HepG2 (cell line): ENCODE data around the gene TM9SF2. TPM values are rescaled to one million over a fixed set of nuclear protein-coding genes. Genes with fewer than 3 reads are reported as not detected.

Experiments used
- AKAP8 ChIP-seq: sonication (generic); formaldehyde crosslinking; IDR thresholded peaks from 2 replicates; pipeline ENCODE4 v1.5.1; 2020; ENCODE audit warnings: mild to moderate bottlenecking, missing genetic modification reagents
- ARNTL ChIP-seq: sonication (generic); formaldehyde crosslinking; IDR thresholded peaks from 2 replicates; pipeline ENCODE4 v1.4.0; 2020; ENCODE audit warnings: mild to moderate bottlenecking, missing genetic modification reagents
- HMGXB4 ChIP-seq, 2 experiments: sonication (generic) in 1 of 2; formaldehyde crosslinking in 1 of 2; IDR thresholded peaks; 2 replicates each; pipeline versions ENCODE4 v1.4.0 to v1.6.1; 2018 to 2020; ENCODE audit warnings: missing genetic modification reagents in 2 of 2, borderline replicate concordance in 1 of 2, low read depth in 1 of 2, mild to moderate bottlenecking in 1 of 2, missing biosample characterization in 1 of 2
- KLF15 ChIP-seq: sonication (generic); formaldehyde crosslinking; IDR thresholded peaks from 2 replicates; pipeline ENCODE4 v1.8.1; 2023; ENCODE audit warnings: borderline replicate concordance, mild to moderate bottlenecking, inconsistent platforms, missing genetic modification reagents, mixed read lengths
- MAX ChIP-seq: IDR thresholded peaks from 2 replicates; pipeline ENCODE4 v1.6.1; 2012; ENCODE audit warnings: inconsistent platforms
- MZF1 ChIP-seq: sonication (generic); formaldehyde crosslinking; IDR thresholded peaks from 2 replicates; pipeline ENCODE4 v1.8.1; 2023; ENCODE audit warnings: mild to moderate bottlenecking, missing genetic modification reagents, borderline replicate concordance
- SKI ChIP-seq: fragments of 450-650 bp; IDR thresholded peaks from one replicate; pipeline ENCODE4 v1.6.1; 2018; ENCODE audit warnings: mild to moderate bottlenecking; ENCODE audit not compliant: partially characterized antibody
- THAP8 ChIP-seq: sonication (generic); formaldehyde crosslinking; IDR thresholded peaks from 2 replicates; pipeline ENCODE4 v1.5.1; 2020; ENCODE audit warnings: missing genetic modification reagents, mild to moderate bottlenecking, borderline replicate concordance
- ZBED4 ChIP-seq: sonication (generic); formaldehyde crosslinking; IDR thresholded peaks from 2 replicates; pipeline ENCODE4 v1.4.0; 2020; ENCODE audit warnings: missing genetic modification reagents, borderline replicate concordance
- ZNF234 ChIP-seq: sonication (generic); formaldehyde crosslinking; conservative IDR thresholded peaks from 2 replicates; pipeline ENCODE4 v1.5.1; 2020; ENCODE audit warnings: mild to moderate bottlenecking, missing genetic modification reagents
- ZNF274 ChIP-seq: sonication (generic); formaldehyde crosslinking; IDR thresholded peaks from 2 replicates; pipeline ENCODE4 v1.5.1; 2020; ENCODE audit warnings: mild to moderate bottlenecking, missing genetic modification reagents
- ZNF282 ChIP-seq: fragments of 450-650 bp; IDR thresholded peaks from 2 replicates; pipeline ENCODE4 v1.6.1; 2018; ENCODE audit not compliant: partially characterized antibody
- ZNF451 ChIP-seq: sonication (generic); formaldehyde crosslinking; IDR thresholded peaks from 2 replicates; pipeline ENCODE4 v1.5.0; 2020; ENCODE audit warnings: mild to moderate bottlenecking, missing genetic modification reagents
- ZNF770 ChIP-seq: sonication (generic); formaldehyde crosslinking; IDR thresholded peaks from 2 replicates; pipeline ENCODE4 v1.5.0; 2020; ENCODE audit warnings: mild to moderate bottlenecking, missing genetic modification reagents
- polyA plus RNA-seq, 8 experiments: library from polyadenylated mRNA; depleted of rRNA in 3 of 8; stranded (reverse) in 7 of 8; unstranded in 1 of 8; fragments of >200 nt; fragmentation: Illumina TruSeq in 4 of 8; extraction: Trizol in 4 of 8; gene quantifications; 2 replicates each; pipeline versions ENCODE4 v1.2.1 to v1.2.3, GENCODE V29; 2011 to 2016; ENCODE audit warnings: low read depth in 4 of 8, missing spikeins in 1 of 8, mixed read lengths in 1 of 8; ENCODE audit not compliant: insufficient read depth in 1 of 8
- total RNA-seq, 5 experiments: library from RNA; depleted of rRNA; stranded (reverse); fragments of >200 nt; fragmentation: Illumina TruSeq; extraction: Trizol; gene quantifications; 2 replicates each; pipeline ENCODE4 v1.2.3, GENCODE V29; 2016; ENCODE audit warnings: low read depth in 1 of 5

TM9SF2 gene
- total and polyA plus RNA-seq, 2 of the 13 experiments (the other 11 are each of a cell fraction or from before 2014, with no cell fraction given) = 94.1 to 123 TPM

- TF ChIP-seq THAP8 = no peak; the same call in 1 of the 2 replicates
- TF ChIP-seq ZNF770 = peak; percentile 62; the same call in 1 of the 2 replicates
- peak; percentile 14; the same call in 1 of the 2 replicates for TF ChIP-seq ARNTL (CRISPR knock-in tag)
- no peak for TF ChIP-seq ZNF451 (CRISPR knock-in tag)
- TF ChIP-seq ZNF282 = no peak
- TF ChIP-seq HMGXB4 (CRISPR knock-in tag; IDR thresholded peaks at IDR 0.05; ENCODE audit: borderline replicate concordance in 1 of 2, low read depth in 1 of 2) = peak in 1 of 2 experiments; percentile 60; a peak in 2 of 4 replicates
- peak; percentile 58; the same call in 1 of the 2 replicates for TF ChIP-seq ZNF234 (CRISPR knock-in tag)
- peak; percentile 67; the same call in 1 of the 2 replicates for TF ChIP-seq ZBED4
- TF ChIP-seq KLF15 (CRISPR knock-in tag) = no peak
- TF ChIP-seq AKAP8 (CRISPR knock-in tag) = peak; percentile 46; the same call in 1 of the 2 replicates
- TF ChIP-seq SKI = no peak
- no peak for TF ChIP-seq MZF1
- peak; percentile 89 for TF ChIP-seq MAX
- TF ChIP-seq ZNF274 (CRISPR knock-in tag) = 0 out of 2 replicates have a peak, but pooled peaks have one; percentile 2
These were observed 105.2 kb downstream of the TM9SF2 start, which contains the start of gene CLYBL (continued) for GRCh38 chr13:99606324-99607066.
